PC-3 (cell line): Measurements from ENCODE around the gene AFF3. TPM values are rescaled to one million over a fixed set of nuclear protein-coding genes. Genes with fewer than 3 reads are reported as not detected.

Experiments
- ATAC-seq: fragments of 200-7000 bp; cut with Tn5 transposase; 2 replicates; pipeline ENCODE4 v1.9.1; 2020; ENCODE audit warnings: mild to moderate bottlenecking, moderate library complexity
- BruUV-seq: library from RNA; stranded (reverse); fragments of 400-500 nt; replicated peaks from 2 replicates; lab custom pipeline; 2021; lab: Mats Ljungman, UMichigan
- CTCF ChIA-PET: fragments of 300-600 bp; sonication (Branson Sonifier 250); formaldehyde crosslinking; loops from one replicate; lab custom pipeline; 2022; ENCODE audit warnings: antibody characterized with exemption; lab: Charles Lee
- POLR2A ChIA-PET: fragments of 300-600 bp; sonication (Branson Sonifier 250); formaldehyde crosslinking; loops from one replicate; lab custom pipeline; 2022; ENCODE audit warnings: antibody characterized with exemption; ENCODE audit not compliant: unreplicated experiment; lab: Charles Lee
- DNase-seq: peaks from one replicate; pipeline ENCODE4 v3.0.0-alpha.2; 2015
- H2AFZ ChIP-seq: fragments of 300-600 bp; sonication (generic); 2 replicates; pipeline ENCODE4 v1.6.0; 2016; ENCODE audit warnings: antibody characterized with exemption, low read length
- H3F3A ChIP-seq: fragments of 300-600 bp; sonication (generic); one replicate; pipeline ENCODE4 v1.6.0; 2017; ENCODE audit warnings: antibody characterized with exemption, low read length, control low read depth, mild to moderate bottlenecking; ENCODE audit not compliant: unreplicated experiment
- H3K27ac ChIP-seq: fragments of 300-600 bp; sonication (generic); 2 replicates; pipeline ENCODE4 v1.5.1; 2016; ENCODE audit warnings: mild to moderate bottlenecking, low read length
- H3K27me3 ChIP-seq: fragments of 300-600 bp; sonication (generic); 2 replicates; pipeline ENCODE4 v1.6.1; 2016; ENCODE audit warnings: low read length, mixed read lengths
- H3K36me3 ChIP-seq: fragments of 300-600 bp; sonication (generic); 2 replicates; pipeline ENCODE4 v1.6.1; 2016; ENCODE audit warnings: low read depth, mixed run types, low read length, mixed read lengths
- H3K4me1 ChIP-seq: fragments of 300-600 bp; sonication (generic); 2 replicates; pipeline ENCODE4 v1.5.1; 2016; ENCODE audit warnings: low read length; ENCODE audit not compliant: insufficient read depth
- H3K4me2 ChIP-seq: fragments of 300-600 bp; sonication (generic); 2 replicates; pipeline ENCODE4 v1.6.0; 2016; ENCODE audit warnings: low read length
- H3K4me3 ChIP-seq: fragments of 300-600 bp; sonication (generic); 2 replicates; pipeline ENCODE4 v1.5.1; 2016; ENCODE audit warnings: mild to moderate bottlenecking, low read length, mixed read lengths
- H3K79me2 ChIP-seq: fragments of 300-600 bp; sonication (generic); 2 replicates; pipeline ENCODE4 v1.6.1; 2017; ENCODE audit warnings: low read length, mixed read lengths
- H3K9ac ChIP-seq: fragments of 300-600 bp; sonication (generic); 2 replicates; pipeline ENCODE4 v1.6.0; 2016; ENCODE audit warnings: mild to moderate bottlenecking, low read length
- H3K9me2 ChIP-seq: fragments of 300-600 bp; sonication (generic); replicated peaks from 2 replicates; pipeline ENCODE4 v1.6.1; 2016; ENCODE audit warnings: mixed run types, low read length, mixed read lengths
- H3K9me3 ChIP-seq: fragments of 300-600 bp; sonication (generic); 2 replicates; pipeline ENCODE4 v1.6.1; 2016; ENCODE audit warnings: low read length, mixed read lengths
- H4K20me1 ChIP-seq: fragments of 300-600 bp; sonication (generic); 2 replicates; pipeline ENCODE4 v1.6.1; 2016; ENCODE audit warnings: low read length, mixed read lengths
- EZH2 ChIP-seq: fragments of 300-600 bp; sonication (generic); IDR thresholded peaks from one replicate; pipeline ENCODE4 v1.6.1; 2017; ENCODE audit warnings: antibody characterized with exemption, mild to moderate bottlenecking, low read length; ENCODE audit not compliant: unreplicated experiment
- EZH2phosphoT487 ChIP-seq: fragments of 300-600 bp; sonication (generic); IDR thresholded peaks from 2 replicates; pipeline ENCODE4 v1.6.1; 2018; ENCODE audit warnings: mild to moderate bottlenecking, antibody characterized with exemption, low read length, borderline replicate concordance
- intact Hi-C: fragments of 100-400 bp; cut with micrococcal nuclease; formaldehyde crosslinking; loops from 2 replicates; pipeline ENCODE4 v1.9.0; 2023
- total RNA-seq: library from RNA; depleted of rRNA; stranded (reverse); fragments of >200 nt; gene quantifications from 2 replicates; pipeline ENCODE4 v1.2.3, GENCODE V29; 2014
- TF ChIP-seq, protein P1 (sequence below): fragments of 300-600 bp; sonication (generic); conservative IDR thresholded peaks from 2 replicates; pipeline ENCODE4 v1.5.1; 2017; ENCODE audit warnings: antibody characterized with exemption, low read depth, mild to moderate bottlenecking, low read length

The AFF3 gene
- total RNA-seq, 1 experiment from 2014 or later = 0.04 TPM

DNA sequence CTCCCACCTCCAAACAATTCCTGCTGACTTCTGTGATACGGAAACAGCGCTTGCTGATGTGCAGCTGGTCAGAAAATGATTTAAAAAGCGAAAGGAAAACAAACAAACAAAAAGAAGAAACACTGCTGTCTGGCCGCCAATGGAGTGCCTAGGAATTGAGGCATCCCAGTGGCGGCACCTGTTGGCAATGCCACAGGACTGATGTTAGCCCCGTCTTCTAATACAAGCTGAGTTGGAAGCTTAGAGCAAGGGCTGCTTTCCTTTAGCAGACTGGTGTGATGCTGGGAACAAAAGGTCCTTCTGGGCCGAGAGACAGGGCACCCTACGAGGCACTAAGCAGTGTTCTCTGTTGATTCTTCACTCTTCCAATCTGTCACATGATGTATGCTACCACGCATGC lies 489.0 kb downstream of the AFF3 start:
- H3K27me3 ChIP-seq = no peaks in the 10 kb centered on the region
- no peaks in the 10 kb centered on the region for H3K79me2 ChIP-seq
- ATAC-seq (no peak), DNase-seq (no peak)
- CTCF ChIA-PET = interaction anchor here (0.7 kb wide), 1 partner anchor 1025 kb away, joined by 13 read pairs; no protein-coding TSS in a partner anchor
- H3K9ac ChIP-seq = no peak overlapping the region
- no peaks in the 10 kb centered on the region for H3F3A ChIP-seq
- H3K4me1 ChIP-seq = no peaks in the 10 kb centered on the region
- no peak overlapping the region for H3K27ac ChIP-seq
- no peak overlapping the region for H3K4me2 ChIP-seq
- intact Hi-C loops = no loop called here
- BruUV-seq = no TSS peak
- no peaks in the 10 kb centered on the region for H3K36me3 ChIP-seq
- no peak overlapping the region for H2AFZ ChIP-seq
- no peak for TF ChIP-seq EZH2
- TF ChIP-seq, protein P1, sequence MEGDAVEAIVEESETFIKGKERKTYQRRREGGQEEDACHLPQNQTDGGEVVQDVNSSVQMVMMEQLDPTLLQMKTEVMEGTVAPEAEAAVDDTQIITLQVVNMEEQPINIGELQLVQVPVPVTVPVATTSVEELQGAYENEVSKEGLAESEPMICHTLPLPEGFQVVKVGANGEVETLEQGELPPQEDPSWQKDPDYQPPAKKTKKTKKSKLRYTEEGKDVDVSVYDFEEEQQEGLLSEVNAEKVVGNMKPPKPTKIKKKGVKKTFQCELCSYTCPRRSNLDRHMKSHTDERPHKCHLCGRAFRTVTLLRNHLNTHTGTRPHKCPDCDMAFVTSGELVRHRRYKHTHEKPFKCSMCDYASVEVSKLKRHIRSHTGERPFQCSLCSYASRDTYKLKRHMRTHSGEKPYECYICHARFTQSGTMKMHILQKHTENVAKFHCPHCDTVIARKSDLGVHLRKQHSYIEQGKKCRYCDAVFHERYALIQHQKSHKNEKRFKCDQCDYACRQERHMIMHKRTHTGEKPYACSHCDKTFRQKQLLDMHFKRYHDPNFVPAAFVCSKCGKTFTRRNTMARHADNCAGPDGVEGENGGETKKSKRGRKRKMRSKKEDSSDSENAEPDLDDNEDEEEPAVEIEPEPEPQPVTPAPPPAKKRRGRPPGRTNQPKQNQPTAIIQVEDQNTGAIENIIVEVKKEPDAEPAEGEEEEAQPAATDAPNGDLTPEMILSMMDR = no peak
- no peak for TF ChIP-seq EZH2phosphoT487
- no peaks in the 10 kb centered on the region for H3K9me3 ChIP-seq
- H4K20me1 ChIP-seq = no peaks in the 10 kb centered on the region
- no peak overlapping the region for H3K4me3 ChIP-seq
- POLR2A ChIA-PET = no interaction called here
- H3K9me2 ChIP-seq = no peaks in the 10 kb centered on the region

DNA sequence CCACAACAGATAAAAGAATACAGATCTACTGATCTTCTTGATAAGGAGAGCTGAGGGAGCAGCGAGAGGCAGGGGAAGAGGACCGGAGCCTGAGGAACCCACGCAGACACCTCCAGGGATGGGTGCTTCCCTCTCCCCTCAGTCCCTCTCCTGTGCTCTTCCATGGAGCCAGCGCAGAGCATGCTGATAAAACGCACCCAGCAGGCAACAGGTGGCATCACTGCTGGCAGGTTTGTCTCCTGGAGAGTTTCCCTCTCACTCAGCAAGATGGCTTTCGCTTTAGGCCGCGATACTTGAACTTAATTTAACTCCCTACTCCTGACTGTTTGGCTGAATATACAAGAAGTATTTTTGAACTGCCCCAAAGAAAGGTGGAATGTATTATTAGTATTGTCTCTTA lies 489.5 kb downstream of the AFF3 start:
- no peaks in the 10 kb centered on the region for H3K9me2 ChIP-seq
- ATAC-seq (no peak), DNase-seq (no peak)
- H4K20me1 ChIP-seq = no peaks in the 10 kb centered on the region
- no peaks in the 10 kb centered on the region for H3K4me1 ChIP-seq
- H3K79me2 ChIP-seq = no peaks in the 10 kb centered on the region
- H3K4me2 ChIP-seq = no peak overlapping the region
- H3F3A ChIP-seq = no peaks in the 10 kb centered on the region
- H3K9ac ChIP-seq = no peak overlapping the region
- H3K4me3 ChIP-seq = no peak overlapping the region
- no peaks in the 10 kb centered on the region for H3K9me3 ChIP-seq
- ChIA-PET CTCF (no interaction called here), POLR2A (no interaction called here)
- H3K27ac ChIP-seq = no peak overlapping the region
- no TSS peak for BruUV-seq
- TF ChIP-seq, protein P1 = no peak
- TF ChIP-seq EZH2 (no peak), EZH2phosphoT487 (no peak)
- H3K27me3 ChIP-seq = no peaks in the 10 kb centered on the region
- H3K36me3 ChIP-seq = no peaks in the 10 kb centered on the region
- H2AFZ ChIP-seq = no peak overlapping the region
- intact Hi-C loops = no loop called here

DNA sequence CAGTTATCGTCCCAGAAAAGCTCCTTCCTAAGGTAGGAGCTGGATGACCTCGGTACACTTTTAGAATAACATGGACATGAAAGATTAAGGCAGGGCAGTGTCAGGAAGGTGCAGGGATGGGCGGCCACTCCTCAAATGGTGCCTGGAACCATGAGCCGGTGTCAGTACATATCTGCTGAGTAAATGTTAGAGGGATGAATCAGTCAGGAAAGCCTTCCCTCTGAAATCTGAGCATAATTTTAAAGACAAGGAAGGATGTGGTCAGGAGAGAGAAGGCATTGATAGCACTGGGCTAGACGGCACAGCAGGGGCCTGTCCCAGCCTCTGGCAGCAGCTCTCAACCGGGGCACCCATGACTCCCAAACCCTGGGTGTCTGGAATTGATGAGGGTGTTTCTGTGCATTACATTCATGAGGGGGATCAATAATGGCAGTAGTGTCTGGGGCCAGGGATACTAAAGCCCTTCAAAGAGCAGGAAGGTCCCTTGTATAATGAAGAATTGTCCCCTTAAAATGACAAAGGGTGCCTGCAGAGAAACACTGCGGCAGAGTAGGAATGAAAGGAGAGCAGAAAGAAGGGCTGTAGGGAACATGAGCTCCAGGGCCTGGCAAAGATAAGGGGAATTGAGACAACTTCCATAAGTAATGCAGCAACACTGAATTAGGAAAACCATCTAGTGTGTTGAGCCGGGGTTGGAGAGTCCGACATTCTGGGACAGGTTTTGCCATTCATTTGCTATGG lies 490.3 kb downstream of the AFF3 start:
- peak overlapping the region; percentile 11; the same call in 1 of the 2 replicates for H2AFZ ChIP-seq
- ChIA-PET CTCF (no interaction called here), POLR2A (no interaction called here)
- DNase-seq (peak; percentile 44), ATAC-seq (peak; percentile 65)
- H3K9me3 ChIP-seq = no peaks in the 10 kb centered on the region
- intact Hi-C loops = no loop called here
- no peaks in the 10 kb centered on the region for H3K79me2 ChIP-seq
- H3K9ac ChIP-seq = no peak overlapping the region
- H3K27me3 ChIP-seq = no peaks in the 10 kb centered on the region
- BruUV-seq = no TSS peak
- H3K4me2 ChIP-seq = no peak overlapping the region
- H3F3A ChIP-seq = no peaks in the 10 kb centered on the region
- TF ChIP-seq EZH2 (no peak), EZH2phosphoT487 (no peak)
- TF ChIP-seq, protein P1 = no peak
- H3K9me2 ChIP-seq = no peaks in the 10 kb centered on the region
- H3K36me3 ChIP-seq = no peaks in the 10 kb centered on the region
- no peaks in the 10 kb centered on the region for H4K20me1 ChIP-seq
- no peak overlapping the region for H3K4me3 ChIP-seq
- H3K4me1 ChIP-seq = no peaks in the 10 kb centered on the region
- no peak overlapping the region for H3K27ac ChIP-seq
